Measurements from ENCODE around the gene MON1A. TPM values are rescaled to one million over a fixed set of nuclear protein-coding genes. Genes with fewer than 3 reads are reported as not detected.
"Not testable (repeated sequence)": the region's sequence is repeated elsewhere in the genome, so short reads cannot be mapped to it uniquely, and the experiment has no call there.

MON1A gene
- total RNA-seq, 1 experiment from 2014 or later: 11.0 TPM

DNA sequence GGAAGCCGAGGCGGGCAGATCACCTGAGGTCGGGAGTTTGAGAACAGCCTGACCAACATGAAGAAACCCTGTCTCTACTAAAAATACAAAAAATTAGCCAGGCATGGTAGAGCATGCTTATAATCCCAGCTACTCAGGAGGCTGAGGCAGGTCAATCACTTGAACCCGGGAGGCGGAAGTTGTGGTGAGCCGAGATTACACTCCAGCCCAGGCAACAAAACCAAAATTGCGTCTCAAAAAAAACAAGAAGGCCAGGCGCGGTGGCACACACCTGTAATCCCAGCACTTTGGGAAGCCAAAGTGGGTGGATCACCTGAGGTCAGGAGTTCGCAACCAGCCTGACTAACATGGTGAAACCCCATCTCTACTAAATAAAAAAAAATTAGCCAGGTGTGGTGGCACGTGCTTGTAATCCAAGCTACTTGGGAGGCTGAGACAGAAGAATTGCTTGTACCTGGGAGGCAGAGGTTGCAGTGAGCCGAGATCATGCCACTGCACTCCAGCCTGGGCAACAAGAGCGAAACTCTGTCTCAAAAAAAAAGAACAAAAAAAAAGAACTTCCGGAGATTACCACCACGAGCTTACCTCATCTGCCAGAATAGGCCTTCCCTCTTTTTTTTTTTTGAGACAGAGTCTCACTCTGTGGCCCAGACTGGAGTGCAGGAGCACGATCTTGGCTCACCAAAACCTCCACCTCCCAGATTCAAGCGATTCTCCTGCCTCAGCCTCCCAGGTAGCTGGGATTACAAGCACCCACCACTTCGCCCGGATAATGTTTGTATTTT, 11.6 kb downstream of the MON1A start:
- DNase-seq (ENCODE audit: low spot score): not testable (repeated sequence)

DNA sequence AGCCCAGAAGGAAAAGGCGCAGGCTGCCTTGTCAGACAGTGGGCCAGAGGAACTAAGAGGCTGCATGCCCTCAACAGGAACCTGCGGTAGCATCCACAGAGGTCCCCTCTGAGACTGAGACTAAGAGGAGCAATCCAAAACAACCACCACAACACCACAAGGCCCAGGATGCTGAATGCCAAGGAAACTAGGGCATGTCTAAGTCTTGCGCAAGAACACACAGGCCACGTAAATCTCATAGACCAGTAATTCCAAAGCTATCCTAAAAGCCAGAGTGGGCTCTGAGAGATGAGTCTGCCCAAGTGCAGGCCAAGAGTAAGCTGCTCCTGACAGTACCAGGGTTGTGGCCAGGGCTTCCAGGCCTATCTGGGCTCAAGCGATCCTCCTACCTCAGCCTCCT, 12.9 kb downstream of the MON1A start:
- no peak for DNase-seq (ENCODE audit: low spot score)

DNA sequence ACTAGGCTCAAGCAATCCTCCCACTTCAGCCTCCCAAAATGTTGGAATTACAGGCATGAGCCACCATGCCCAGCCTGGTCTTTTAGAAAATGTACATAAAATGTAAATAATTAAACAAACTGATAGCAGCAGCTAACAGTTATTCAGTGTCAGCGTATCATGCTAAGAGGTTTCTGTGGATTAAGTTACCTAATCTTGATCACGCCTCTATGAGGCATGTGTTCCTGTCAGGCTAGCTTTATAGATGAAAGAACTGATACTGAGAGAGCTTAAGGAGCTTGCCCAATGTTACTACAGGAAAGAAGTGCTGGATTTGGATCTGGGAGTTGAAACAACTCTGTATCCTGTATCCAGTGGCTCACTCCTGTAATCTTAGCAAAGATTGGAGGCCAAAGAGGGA, 14.7 kb downstream of the MON1A start:
- no peak for DNase-seq (ENCODE audit: low spot score)

DNA sequence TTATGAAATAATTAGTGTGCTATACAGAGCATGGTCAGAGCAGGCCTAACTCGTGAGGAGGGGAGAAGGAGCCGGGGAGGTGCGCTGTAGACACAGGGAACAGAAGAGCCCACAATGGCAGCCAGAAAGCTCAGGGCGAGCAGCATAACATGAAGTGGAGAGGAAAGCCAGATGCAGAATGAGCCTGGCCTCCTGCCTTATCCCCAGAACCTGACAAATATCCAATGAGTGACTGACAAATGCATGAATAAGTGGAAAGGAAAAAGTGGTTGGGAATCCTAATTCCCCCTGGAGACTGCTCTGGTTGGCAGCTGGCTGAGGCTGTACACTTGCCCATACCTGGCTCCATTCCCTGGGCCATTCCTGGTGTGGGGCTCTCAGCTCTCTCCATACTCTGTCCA, 16.7 kb downstream of the MON1A start:
- DNase-seq (ENCODE audit: low spot score): no peak

DNA sequence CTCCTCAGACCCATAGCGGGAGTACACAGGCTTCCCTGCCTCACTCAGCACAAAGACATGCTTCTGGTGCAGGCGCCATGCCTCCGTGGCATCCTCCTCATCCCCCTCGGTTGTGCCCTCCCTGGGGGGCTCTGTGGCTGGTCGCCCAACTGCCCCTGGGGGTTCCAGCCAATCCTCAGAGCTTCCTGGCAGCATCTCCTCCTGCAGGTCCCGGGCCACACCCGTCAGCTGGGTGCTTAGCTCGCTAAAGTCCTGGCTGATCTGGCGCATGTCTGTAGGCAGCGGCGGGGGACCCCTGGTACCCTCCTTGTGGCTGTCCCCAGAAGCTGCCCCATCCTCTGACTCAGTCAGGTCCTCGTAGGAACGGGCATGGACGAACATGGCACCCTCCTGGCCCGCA, 18.0 kb downstream of the MON1A start:
- no peak for DNase-seq (ENCODE audit: low spot score)

DNA sequence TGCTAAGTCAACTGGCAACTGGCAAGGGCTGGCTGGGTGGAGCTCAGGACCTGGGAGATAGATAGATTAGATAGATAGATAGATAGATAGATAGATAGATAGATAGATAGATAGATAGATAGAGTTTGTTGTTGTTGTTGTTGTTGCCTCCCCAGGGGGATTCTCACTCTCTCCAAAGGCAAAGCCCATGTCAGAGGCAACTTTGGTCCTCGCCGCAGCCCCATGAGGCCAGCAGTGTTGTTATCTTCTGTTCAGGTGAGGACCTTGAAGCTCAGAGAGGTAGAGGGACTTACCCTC, 18.5 kb downstream of the MON1A start:
- DNase-seq (ENCODE audit: low spot score): no peak

DNA sequence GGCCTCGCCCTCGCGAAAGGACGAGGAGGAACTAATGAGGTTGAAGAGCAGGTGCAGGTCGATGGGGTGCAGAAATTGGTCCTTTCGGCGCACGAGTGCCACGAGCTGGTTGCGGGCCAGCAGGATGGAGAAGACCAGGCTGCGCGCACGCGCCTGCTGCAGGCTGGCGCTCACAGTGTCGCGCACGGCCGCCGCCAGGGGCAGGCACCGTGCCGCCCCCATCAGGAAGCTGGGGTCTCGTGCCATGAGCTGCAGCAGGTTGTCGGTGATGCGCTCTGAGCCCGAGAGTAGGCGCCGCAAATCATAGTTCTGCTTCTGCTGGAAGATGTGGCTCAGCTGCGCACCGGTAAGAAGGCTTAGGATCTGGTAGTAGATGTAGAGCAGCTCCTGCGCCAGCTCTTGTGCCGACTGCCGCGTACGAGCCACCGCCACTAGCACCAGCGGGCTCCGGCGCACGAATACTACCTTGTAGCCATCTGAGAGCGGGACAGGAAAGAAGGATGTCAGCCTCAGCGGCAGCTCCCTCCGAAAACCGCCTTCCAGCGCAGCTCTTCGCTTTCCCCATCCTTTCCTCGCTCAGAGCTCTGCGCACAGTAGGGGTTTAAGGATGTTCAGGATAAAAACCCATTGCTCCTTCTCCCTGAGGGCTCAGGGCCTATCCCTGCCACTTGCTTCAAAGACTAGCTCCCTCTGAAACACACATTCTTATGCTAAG, 19.0 kb downstream of the MON1A start:
- DNase-seq (ENCODE audit: low spot score): no peak

DNA sequence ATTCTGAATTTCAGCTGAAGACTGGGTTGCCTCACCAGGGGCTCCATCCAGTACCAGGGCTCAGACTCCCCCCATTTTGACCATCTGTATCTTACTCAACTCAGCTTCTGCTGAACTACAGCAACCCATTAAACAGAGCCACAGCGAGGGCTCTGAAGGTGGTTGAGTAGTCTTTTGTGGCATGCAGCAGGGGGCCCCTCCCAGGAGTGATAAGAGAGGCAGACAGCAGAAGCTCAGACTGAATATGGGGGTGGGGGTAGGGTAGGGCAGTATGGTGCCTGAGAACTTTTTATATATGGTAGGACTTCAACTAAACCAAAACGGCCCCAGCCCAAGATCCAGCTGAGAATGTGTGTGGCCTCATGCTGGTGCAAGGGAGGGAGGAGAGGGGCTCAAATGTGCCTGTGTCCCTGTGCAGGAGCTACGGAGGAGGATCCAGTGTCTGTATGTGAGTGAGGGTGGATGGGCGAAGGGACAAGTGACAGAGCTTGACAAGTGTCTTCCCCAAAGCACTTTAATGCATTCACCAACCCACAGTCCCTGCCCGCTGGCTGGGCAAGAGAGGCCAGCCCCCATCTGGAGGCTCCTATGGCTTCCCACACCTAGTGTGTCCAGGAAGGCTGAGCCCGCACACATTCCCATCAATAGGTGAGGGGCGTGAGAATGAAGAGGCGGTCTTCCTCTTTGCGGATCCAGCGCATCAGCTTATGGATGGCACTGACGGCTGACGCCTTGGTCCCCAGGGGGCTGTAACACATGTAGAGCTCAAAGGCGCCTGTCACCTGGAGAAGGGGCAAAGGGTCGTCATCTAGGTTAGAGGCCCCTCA, 21.0 kb downstream of the MON1A start:
- DNase-seq (ENCODE audit: low spot score): no peak

DNA sequence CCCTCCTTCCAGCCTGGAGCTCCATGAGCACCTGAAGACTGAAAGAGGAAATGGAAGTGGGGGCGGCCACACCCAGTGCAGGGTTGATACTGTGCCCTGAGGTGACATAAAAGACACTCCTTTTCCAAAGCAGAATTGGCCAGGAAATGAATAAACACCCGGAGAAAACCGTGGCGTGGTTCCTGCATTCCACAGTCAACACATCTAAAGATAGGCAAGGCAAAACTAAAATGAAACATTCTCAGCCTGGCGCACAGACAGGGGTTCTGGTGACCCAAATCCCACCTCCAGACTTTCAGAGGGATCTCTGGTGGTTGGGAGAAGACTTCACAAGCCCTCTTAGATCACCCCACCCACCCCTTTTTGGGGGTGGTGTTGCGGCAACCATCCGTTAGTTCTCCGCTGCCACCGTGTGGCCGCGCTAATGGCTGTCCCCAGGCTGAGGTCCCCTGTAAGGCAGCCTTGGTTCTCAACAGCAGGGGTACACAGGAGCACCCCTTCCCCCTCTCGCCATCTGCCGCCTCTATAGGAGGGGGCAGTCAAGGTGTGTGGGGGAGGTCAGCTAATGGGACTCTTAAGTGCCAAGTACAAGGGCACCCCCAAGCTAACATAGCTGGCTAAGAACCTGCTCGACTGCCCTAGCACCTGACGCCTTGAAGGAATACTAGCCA, 23.4 kb downstream of the MON1A start:
- peak; percentile 68 for DNase-seq (ENCODE audit: low spot score)

DNA sequence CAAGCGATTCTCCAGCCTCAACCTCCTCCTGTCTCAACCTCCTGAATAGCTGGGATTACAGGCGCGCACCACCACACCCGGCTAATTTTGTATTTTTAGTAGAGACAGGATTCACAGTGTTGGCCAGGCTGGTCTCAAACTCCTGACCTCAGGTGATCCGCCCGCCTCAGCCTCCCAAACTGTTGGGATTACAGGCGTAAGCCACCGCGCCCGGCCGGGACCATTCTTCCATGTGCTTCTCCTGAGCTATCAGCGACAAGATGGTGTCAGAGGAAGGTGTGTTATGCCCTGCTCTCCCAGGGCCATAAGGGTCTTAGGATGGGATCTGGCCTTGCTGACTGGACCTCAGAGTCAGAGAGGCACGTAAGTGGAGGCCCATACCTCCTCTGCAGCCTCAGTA, 25.2 kb downstream of the MON1A start:
- DNase-seq (ENCODE audit: low spot score): not testable (repeated sequence)

DNA sequence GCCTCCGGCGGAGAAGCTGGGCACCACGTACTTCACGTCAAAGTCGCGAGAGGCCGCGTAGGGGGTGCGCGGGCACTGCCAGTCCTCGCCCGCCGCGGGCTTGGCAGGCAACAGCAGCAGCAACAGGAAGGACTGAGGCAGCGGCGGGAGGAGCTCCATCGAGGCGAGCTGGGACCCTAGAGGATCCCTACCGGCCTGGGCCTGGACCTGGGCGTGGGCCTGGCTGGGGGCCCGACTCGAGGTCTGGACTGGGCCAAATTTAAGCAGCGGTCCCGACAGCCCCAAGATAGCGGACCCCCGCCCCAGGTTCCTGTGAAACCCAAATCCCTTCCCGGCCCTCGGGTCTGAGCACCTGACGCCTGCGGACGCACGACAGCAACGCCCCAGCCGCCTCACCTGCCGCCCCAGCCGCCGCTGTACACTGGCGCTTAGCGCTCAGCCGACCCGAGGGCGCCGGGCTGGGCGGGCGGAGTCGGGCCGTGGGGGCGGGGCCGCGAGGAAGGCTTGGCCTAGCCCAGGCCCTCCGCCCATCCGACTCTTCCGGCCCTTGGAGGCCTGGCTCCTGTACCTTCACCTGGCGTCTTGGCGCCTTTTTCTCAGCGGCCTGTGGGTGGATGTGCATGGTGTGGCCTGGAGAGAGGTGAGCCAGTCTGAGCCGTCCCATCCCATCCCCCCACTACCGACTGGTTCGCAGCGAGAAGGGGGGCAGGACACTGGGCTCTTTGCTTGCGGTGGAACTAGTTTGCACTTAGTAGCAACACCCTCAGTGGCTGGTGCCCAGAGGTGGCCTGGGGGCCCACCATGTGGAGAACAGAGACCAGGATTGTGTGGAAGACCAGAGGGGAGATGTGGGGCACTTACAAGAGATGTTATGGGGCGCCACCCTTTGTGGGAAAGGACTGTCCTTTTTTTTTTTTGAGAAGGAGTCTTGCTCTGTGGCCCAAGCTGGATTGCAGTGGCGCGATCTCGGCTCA, 25.9 kb downstream of the MON1A start, which contains the start of gene MST1R:
MST1R (minus strand) TSS at position 423 of the 974 bp plus-strand sequence; CDS start at position 159, 264 bp downstream.
- DNase-seq (ENCODE audit: low spot score): no peak

DNA sequence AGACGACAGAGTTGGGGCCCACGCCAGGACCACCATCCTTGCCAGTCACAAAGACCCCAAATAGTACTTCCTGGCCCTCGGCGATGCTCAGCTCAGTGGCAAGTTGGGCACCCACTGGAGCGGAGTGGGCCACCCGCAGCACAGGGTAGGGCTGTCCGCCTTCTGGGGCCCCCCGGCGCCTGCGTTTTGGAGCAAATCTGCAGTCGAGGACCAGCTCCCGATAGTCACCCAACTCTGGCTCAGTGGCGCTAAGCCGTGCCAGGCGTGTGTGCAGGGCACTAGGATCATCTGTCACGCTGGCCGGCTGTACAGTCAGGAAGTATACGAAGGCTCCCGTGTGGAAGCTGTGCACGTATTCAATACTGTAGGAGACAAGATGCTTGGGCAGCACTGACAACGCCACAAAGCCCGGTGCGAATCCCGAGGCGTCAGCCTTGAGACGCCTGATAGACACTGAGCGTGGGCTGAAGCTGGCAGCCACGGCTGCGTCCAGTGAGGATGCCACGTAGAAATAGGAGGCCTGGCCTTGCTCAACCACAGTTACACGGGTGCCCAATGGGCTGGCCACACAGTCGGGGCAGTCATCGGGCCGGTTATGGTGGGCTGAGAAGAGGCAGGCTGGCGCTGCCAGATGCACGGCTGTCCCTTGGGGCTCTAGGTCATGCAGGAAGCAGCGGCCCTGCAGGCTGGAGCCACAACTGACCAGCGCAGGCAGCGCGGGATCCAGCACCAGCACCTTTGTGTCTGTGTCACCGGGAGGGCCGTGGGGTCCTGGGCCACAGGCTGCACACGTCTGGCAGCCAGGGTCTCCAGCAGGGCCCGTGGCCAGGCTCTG, 26.9 kb downstream of the MON1A start:
- DNase-seq (ENCODE audit: low spot score): no peak

DNA sequence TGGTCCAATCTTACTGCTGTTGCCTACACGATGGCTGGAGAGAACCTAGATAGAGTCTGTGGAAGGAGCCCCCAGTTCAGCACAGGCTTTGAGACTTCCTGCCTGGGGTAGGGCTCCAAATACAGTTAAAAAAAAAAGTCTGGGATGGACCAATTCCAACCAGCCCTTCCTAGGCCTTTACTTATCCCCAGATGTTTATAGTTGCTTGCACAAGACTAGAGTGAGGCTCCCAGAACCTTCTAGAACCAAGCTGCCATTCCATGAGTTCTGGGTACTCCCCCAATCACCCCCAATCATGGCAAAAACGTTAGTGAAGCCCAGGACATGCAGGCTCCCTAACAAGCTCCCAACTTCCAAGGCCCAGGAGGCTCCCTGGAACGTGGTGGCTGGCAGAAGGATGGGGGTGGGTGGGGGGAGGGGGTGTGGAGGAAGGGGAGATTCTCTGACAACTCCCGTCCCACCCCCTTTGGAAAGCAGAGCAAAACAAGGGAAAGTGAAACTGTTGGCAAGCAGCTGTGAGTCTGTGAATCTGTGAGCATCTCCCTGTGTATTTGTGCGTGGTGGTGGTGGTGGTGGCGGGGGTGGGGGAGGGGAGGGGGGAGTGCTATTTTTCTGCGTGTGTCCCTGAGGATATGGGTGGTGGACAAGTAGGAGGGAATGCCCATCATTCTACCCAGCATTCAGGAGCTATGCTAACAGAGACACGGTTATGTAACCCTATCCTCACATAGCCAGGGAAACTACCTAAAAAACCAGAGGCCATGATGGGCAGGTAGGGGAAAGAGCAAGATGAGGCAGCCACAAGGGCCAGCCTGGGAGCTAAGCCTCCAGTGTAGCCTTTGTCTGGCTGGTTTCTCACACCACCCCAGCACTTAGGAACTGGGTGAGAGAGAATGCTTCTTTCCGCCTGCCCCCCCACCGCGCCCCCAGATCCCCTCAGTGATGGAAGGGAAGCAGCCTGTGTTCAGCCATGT, 28.0 kb downstream of the MON1A start:
- DNase-seq (ENCODE audit: low spot score): no peak

DNA sequence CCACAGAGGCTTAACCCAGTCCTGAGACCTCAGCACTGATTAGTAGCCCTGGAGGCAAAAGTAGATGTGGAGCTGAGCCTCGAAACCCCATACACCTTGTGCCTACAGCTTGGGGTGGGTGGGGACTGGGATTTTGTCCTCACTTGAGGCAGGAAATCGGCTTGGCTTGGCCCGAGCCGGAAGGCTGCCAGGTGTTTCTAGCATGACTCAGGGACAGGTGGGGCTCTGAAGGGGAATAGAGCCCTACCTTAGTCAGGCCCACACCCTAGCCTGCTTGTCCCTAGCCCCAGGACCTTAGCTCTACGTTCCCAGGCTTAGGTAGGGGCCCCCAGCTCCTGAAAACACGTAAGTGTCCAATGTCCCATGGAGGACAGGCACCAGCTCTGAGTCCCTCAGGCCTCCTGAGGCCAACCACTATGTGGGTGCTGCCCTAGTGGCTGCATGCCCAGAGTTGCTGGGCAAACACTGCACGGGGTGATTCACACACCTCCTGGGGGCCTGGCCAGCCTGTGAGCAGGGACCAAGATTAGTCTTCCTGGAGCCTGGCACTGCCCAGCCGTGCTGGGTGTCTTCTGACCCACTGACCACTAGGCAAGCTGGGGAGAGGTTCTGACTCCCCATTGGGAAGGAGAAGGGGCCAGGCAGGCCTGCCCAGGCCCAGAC, 29.0 kb downstream of the MON1A start:
- DNase-seq (ENCODE audit: low spot score): peak; percentile 91

DNA sequence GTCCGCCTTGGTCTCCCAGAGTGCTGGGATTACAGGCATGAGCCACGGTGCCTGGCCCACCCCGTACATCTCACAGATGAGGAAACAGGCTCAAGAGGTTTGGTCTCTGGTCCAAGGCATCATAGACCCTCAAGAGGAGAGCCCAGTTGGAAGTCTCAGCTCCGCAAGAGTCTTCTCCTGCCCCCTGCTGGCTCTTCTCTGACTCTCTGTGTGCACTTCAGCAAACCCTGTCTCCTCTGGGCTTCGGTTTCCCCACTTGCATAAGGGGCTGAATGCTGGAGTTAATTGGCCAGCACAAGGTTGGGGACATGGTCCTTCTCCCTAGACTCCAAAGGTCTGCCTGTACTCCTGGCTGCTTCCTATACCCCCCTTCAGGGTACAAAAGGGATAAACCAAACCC, 29.8 kb downstream of the MON1A start:
- DNase-seq (ENCODE audit: low spot score): no peak

DNA sequence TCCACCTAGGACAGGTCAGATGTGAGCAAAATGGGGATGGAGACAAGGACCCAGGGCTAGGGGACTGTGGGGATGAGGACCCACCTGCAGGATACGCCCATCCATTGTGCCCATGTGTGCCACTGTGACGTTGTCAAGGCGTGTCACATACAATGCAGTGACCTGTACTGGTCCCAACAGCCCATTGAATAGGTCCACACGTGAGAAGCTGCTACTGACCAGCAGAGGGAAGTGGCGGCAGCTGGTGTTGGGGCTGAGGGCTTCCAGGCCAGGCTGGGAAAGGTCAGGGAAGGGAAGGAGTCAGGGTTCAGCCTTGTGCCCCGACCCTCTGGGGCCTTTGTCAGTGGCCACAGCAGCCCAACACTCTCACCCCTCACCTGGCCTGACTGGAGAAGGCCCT, 30.6 kb downstream of the MON1A start:
- DNase-seq (ENCODE audit: low spot score): no peak

DNA sequence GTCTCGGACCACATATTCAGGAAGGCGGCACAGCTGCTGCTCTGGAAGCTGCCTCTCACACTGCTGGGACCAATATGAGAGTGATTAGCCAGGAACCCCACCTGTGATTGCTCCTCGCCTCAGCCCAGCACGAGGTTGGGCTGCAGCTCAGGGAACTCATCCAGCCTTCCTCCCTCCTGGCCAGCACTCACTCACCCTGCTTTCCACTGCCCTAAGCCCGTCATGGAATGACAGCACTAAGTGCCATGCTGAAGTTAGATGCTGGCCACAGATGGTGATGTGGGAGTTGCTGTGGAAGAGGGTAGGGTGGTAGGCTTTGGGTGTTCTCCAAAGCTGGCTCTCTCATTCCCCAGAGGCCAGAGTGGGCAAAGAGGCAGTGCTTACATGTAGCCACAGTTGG, 33.3 kb downstream of the MON1A start:
- no peak for DNase-seq (ENCODE audit: low spot score)

DNA sequence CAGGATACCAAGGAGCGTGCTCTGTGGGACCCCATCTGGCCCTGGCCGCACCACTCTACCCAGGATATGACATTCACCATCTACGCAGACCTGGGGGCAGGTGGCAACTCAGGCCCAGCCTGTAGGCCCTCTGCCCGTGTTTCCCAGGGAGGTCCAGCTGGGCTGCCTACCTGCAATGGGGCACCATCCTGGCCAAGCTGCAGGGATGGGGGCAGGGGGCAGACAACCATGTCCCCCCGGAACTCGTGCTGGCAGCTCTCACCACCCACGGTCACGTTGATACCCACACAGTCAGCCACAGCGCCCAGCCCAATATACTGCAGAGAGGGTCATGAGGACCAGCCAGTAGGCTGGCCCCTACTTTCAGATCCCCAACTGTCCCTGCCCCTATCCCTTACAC, 33.8 kb downstream of the MON1A start:
- DNase-seq (ENCODE audit: low spot score): no peak

All from A172 (cell line).